ENCODE data around the gene TGM6. TPM values are rescaled to one million over a fixed set of nuclear protein-coding genes. Genes with fewer than 3 reads are reported as not detected.

Gene TGM6
- total RNA-seq, 1 experiment from 2014 or later: not detected

DNA sequence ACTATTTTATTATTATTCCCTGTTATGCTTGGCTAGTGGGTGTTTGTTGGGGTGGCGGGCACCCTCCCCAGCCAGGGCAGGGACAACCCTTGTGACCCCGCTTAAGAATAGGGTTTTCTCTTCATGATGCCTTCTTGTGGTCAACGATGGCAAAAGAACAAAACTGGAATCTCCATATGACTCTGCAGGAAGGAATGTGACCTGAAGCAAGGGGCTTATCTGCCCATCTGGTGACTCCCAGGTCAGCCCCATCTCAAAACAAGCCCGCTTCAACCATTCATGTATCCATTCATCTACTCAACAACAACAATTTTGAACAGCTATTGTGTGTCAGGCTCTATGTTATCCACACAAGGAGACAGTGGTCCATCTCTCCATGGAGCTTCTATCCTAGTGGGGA lies 30.9 kb upstream of the TGM6 start:
- Histone ChIP-seq H3K4me1 (ENCODE audit: insufficient read depth, low read length) (no peaks in the 10 kb centered on the region), H3K4me2 (ENCODE audit: low read length) (no peak overlapping the region), H3K27me3 (ENCODE audit: low read length) (peaks cover 20% of the 10 kb centered on the region; the same call in 1 of the 2 replicates), H3K79me2 (ENCODE audit: low read length) (no peaks in the 10 kb centered on the region), H3K4me3 (ENCODE audit: low read length) (no peak overlapping the region), H3K36me3 (ENCODE audit: low read depth, low read length) (no peaks in the 10 kb centered on the region), H2AFZ (ENCODE audit: low read length) (no peak overlapping the region), H3K9ac (ENCODE audit: low read length) (no peak overlapping the region), H4K20me1 (ENCODE audit: low read length) (no peaks in the 10 kb centered on the region), H3K9me2 (replicated peaks; ENCODE audit: low read length) (no peaks in the 10 kb centered on the region), H3K9me3 (ENCODE audit: low read length) (no peaks in the 10 kb centered on the region), H3F3A (ENCODE audit: low read length, unreplicated experiment) (no peaks in the 10 kb centered on the region), H3K27ac (ENCODE audit: low read length) (no peak overlapping the region)
- ChIA-PET CTCF (no interaction called here), POLR2A (ENCODE audit: unreplicated experiment) (no interaction called here)
- BruUV-seq (replicated peaks): no TSS peak
- DNase-seq: peak; percentile 49
- intact Hi-C loops (cut with micrococcal nuclease): no loop called here
- TF ChIP-seq, protein P1, sequence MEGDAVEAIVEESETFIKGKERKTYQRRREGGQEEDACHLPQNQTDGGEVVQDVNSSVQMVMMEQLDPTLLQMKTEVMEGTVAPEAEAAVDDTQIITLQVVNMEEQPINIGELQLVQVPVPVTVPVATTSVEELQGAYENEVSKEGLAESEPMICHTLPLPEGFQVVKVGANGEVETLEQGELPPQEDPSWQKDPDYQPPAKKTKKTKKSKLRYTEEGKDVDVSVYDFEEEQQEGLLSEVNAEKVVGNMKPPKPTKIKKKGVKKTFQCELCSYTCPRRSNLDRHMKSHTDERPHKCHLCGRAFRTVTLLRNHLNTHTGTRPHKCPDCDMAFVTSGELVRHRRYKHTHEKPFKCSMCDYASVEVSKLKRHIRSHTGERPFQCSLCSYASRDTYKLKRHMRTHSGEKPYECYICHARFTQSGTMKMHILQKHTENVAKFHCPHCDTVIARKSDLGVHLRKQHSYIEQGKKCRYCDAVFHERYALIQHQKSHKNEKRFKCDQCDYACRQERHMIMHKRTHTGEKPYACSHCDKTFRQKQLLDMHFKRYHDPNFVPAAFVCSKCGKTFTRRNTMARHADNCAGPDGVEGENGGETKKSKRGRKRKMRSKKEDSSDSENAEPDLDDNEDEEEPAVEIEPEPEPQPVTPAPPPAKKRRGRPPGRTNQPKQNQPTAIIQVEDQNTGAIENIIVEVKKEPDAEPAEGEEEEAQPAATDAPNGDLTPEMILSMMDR (conservative IDR thresholded peaks at IDR 0.05; ENCODE audit: low read depth, low read length): no peak
- TF ChIP-seq EZH2 (IDR thresholded peaks at IDR 0.05; ENCODE audit: low read length, unreplicated experiment): no peak
- TF ChIP-seq EZH2phosphoT487 (IDR thresholded peaks at IDR 0.05; ENCODE audit: borderline replicate concordance, low read length): no peak
- ATAC-seq: no peak

DNA sequence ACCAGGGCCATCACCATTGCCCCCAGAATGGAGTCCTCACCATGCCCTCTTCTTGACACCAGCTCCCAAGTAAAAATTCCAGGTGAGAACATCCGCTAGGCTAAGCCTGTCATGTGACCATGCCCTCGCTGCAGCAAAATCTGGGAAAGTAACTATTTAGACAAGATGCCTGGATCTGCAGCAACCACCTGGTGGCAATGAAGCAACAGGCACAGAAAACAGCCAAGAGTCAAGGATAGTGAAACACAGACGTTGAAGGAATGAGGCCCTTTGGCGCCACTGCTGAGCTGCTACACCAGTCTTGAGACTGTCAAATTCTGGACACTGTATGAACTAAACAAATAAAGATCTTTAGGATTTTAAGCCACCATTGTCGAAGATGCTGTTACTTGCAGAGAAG lies 30.1 kb upstream of the TGM6 start:
- H2AFZ ChIP-seq (ENCODE audit: low read length): no peak overlapping the region
- CTCF ChIA-PET: no interaction called here
- intact Hi-C loops (cut with micrococcal nuclease): loop anchor here (1.0 kb wide), 1 partner anchor 102 kb away; no protein-coding TSS in a partner anchor

GRCh38 chr20:2353231-2353630 lies 27.5 kb upstream of the TGM6 start:
- intact Hi-C loops (cut with micrococcal nuclease): no loop called here
- no peak for ATAC-seq
- no peak overlapping the region for H3K4me3 ChIP-seq (ENCODE audit: low read length)
- no peak for TF ChIP-seq EZH2 (IDR thresholded peaks at IDR 0.05; ENCODE audit: low read length, unreplicated experiment)
- TF ChIP-seq EZH2phosphoT487 (IDR thresholded peaks at IDR 0.05; ENCODE audit: borderline replicate concordance, low read length): no peak
- TF ChIP-seq, protein P1 (conservative IDR thresholded peaks at IDR 0.05; ENCODE audit: low read depth, low read length): no peak
- no peak overlapping the region for H3K27ac ChIP-seq (ENCODE audit: low read length)
- no peaks in the 10 kb centered on the region for H3K36me3 ChIP-seq (ENCODE audit: low read depth, low read length)
- no peak overlapping the region for H3K4me2 ChIP-seq (ENCODE audit: low read length)
- no peaks in the 10 kb centered on the region for H4K20me1 ChIP-seq (ENCODE audit: low read length)
- H3K9me3 ChIP-seq (ENCODE audit: low read length): no peaks in the 10 kb centered on the region
- no peaks in the 10 kb centered on the region for H3K79me2 ChIP-seq (ENCODE audit: low read length)
- H3F3A ChIP-seq (ENCODE audit: low read length, unreplicated experiment): no peaks in the 10 kb centered on the region
- H3K4me1 ChIP-seq (ENCODE audit: insufficient read depth, low read length): no peaks in the 10 kb centered on the region
- DNase-seq: no peak
- BruUV-seq (replicated peaks): no TSS peak
- no peak overlapping the region for H2AFZ ChIP-seq (ENCODE audit: low read length)
- POLR2A ChIA-PET (ENCODE audit: unreplicated experiment): no interaction called here
- no peak overlapping the region for H3K9ac ChIP-seq (ENCODE audit: low read length)
- CTCF ChIA-PET: no interaction called here
- H3K27me3 ChIP-seq (ENCODE audit: low read length): peaks cover 28% of the 10 kb centered on the region; the same call in 1 of the 2 replicates
- H3K9me2 ChIP-seq (replicated peaks; ENCODE audit: low read length): no peaks in the 10 kb centered on the region

More for the DNA sequence above, 30.1 kb upstream of the TGM6 start:
- H3K9me3 ChIP-seq (ENCODE audit: low read length): no peaks in the 10 kb centered on the region
- no peaks in the 10 kb centered on the region for H3K79me2 ChIP-seq (ENCODE audit: low read length)
- no peak overlapping the region for H3K9ac ChIP-seq (ENCODE audit: low read length)
- H3K27me3 ChIP-seq (ENCODE audit: low read length): peaks cover 21% of the 10 kb centered on the region; the same call in 1 of the 2 replicates
- no peak overlapping the region for H3K4me3 ChIP-seq (ENCODE audit: low read length)
- no peaks in the 10 kb centered on the region for H3K9me2 ChIP-seq (replicated peaks; ENCODE audit: low read length)
- no peaks in the 10 kb centered on the region for H3K36me3 ChIP-seq (ENCODE audit: low read depth, low read length)
- no peaks in the 10 kb centered on the region for H3F3A ChIP-seq (ENCODE audit: low read length, unreplicated experiment)
- BruUV-seq (replicated peaks): no TSS peak
- H4K20me1 ChIP-seq (ENCODE audit: low read length): no peaks in the 10 kb centered on the region
- TF ChIP-seq EZH2phosphoT487 (IDR thresholded peaks at IDR 0.05; ENCODE audit: borderline replicate concordance, low read length) (no peak), EZH2 (IDR thresholded peaks at IDR 0.05; ENCODE audit: low read length, unreplicated experiment) (no peak)
- TF ChIP-seq, protein P1 (conservative IDR thresholded peaks at IDR 0.05; ENCODE audit: low read depth, low read length): no peak
- POLR2A ChIA-PET (ENCODE audit: unreplicated experiment): no interaction called here
- ATAC-seq (no peak), DNase-seq (no peak)
- H3K4me1 ChIP-seq (ENCODE audit: insufficient read depth, low read length): no peaks in the 10 kb centered on the region
- H3K4me2 ChIP-seq (ENCODE audit: low read length): no peak overlapping the region
- H3K27ac ChIP-seq (ENCODE audit: low read length): no peak overlapping the region
